ENCODE data around the gene C19orf53. TPM values are rescaled to one million over a fixed set of nuclear protein-coding genes. Genes with fewer than 3 reads are reported as not detected.
A peak's percentile ranks its signal among the peaks of the same experiment; 100 is the strongest.
"Not testable (repeated sequence)": the region's sequence is repeated elsewhere in the genome, so short reads cannot be mapped to it uniquely, and the experiment has no call there.

The C19orf53 gene
- polyA plus RNA-seq (ENCODE audit: insufficient read length in 12 of 12) = 100 to 1,000 TPM in 8 of 12 donors, 10 to 100 TPM in 3, not detected in 1; 81.0 to 188 (median 105) TPM
- long read RNA-seq, donor 1, transcript C19orf53-202 (3 exons, 873 nt) = major isoform, 134 of 159 reads
- long read RNA-seq, donor 1, partial matches to known transcripts = 19 of 159 reads
- long read RNA-seq, donor 1, other reads (novel, unspliced or antisense) = 0 of 159 reads
- long read RNA-seq, donor 2, transcript C19orf53-202 (3 exons, 873 nt) = major isoform, 128 of 154 reads
- long read RNA-seq, donor 2, partial matches to known transcripts = 22 of 154 reads
- long read RNA-seq, donor 2, other reads (novel, unspliced or antisense) = 0 of 154 reads
- long read RNA-seq, donor 3, transcript C19orf53-202 (3 exons, 873 nt) = major isoform, 58 of 65 reads
- long read RNA-seq, donor 3, partial matches to known transcripts = 5 of 65 reads
- long read RNA-seq, donor 3, other reads (novel, unspliced or antisense) = 0 of 65 reads
- long read RNA-seq, donor 4, transcript C19orf53-202 (3 exons, 873 nt) = major isoform, 36 of 43 reads
- long read RNA-seq, donor 4, partial matches to known transcripts = 5 of 43 reads
- long read RNA-seq, donor 4, other reads (novel, unspliced or antisense) = 0 of 43 reads
- long read RNA-seq, donor 5, transcript C19orf53-202 (3 exons, 873 nt) = major isoform, 136 of 142 reads
- long read RNA-seq, donor 5, partial matches to known transcripts = 0 of 142 reads
- long read RNA-seq, donor 5, other reads (novel, unspliced or antisense) = 0 of 142 reads
- long read RNA-seq, donor 6, transcript C19orf53-202 (3 exons, 873 nt) = major isoform, 63 of 69 reads
- long read RNA-seq, donor 6, partial matches to known transcripts = 5 of 69 reads
- long read RNA-seq, donor 6, other reads (novel, unspliced or antisense) = 0 of 69 reads
- long read RNA-seq, donor 7, transcript C19orf53-202 (3 exons, 873 nt) = major isoform, 62 of 67 reads
- long read RNA-seq, donor 7, partial matches to known transcripts = 0 of 67 reads
- long read RNA-seq, donor 7, other reads (novel, unspliced or antisense) = 0 of 67 reads
- long read RNA-seq, donor 8, transcript C19orf53-202 (3 exons, 873 nt) = major isoform, 101 of 108 reads
- long read RNA-seq, donor 8, partial matches to known transcripts = 0 of 108 reads
- long read RNA-seq, donor 8, other reads (novel, unspliced or antisense) = 0 of 108 reads
- long read RNA-seq, donor 9, transcript C19orf53-202 (3 exons, 873 nt) = major isoform, 78 of 91 reads
- long read RNA-seq, donor 9, partial matches to known transcripts = 12 of 91 reads
- long read RNA-seq, donor 9, other reads (novel, unspliced or antisense) = 0 of 91 reads
- long read RNA-seq, donor 10, transcript C19orf53-202 (3 exons, 873 nt) = major isoform, 94 of 107 reads
- long read RNA-seq, donor 10, partial matches to known transcripts = 9 of 107 reads
- long read RNA-seq, donor 10, other reads (novel, unspliced or antisense) = 0 of 107 reads
- long read RNA-seq, donor 11, transcript C19orf53-202 (3 exons, 873 nt) = major isoform, 137 of 146 reads
- long read RNA-seq, donor 11, transcript C19orf53-206 (2 exons, 491 nt) = minor isoform, 7 of 146 reads
- long read RNA-seq, donor 11, partial matches to known transcripts = 0 of 146 reads
- long read RNA-seq, donor 11, other reads (novel, unspliced or antisense) = 0 of 146 reads

GRCh38 chr19:13774217-13775191, at the start of gene C19orf53:
C19orf53 (plus strand) TSS chr19:13774456; CDS start chr19:13774478, 22 bp downstream.
- peak; percentile 96 for DNase-seq

GRCh38 chr19:13726323-13726722, 47.9 kb upstream of the C19orf53 start:
- DNase-seq = no peak

DNA sequence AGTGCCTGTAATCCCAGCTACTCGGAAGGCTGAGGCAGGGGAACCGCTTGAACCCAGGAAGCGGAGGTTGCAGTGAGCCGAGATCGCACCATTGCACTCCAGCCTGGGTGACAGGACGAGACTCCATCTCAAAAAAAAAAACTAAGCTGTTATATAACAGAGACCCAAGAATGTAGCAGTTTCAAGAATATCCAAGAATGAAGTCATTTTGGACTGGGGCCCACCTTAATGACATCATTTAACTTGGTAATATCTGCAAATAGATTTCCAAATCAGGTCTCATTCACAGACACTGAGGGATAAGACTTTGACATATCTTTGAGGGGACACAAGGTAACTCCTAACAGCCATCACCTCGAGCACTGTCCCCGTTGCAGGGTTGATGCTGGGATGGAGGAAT, 46.5 kb upstream of the C19orf53 start:
- DNase-seq = peak; percentile 73

- no peak for DNase-seq
These were observed 44.4 kb upstream of the C19orf53 start for GRCh38 chr19:13729859-13730258.

DNA sequence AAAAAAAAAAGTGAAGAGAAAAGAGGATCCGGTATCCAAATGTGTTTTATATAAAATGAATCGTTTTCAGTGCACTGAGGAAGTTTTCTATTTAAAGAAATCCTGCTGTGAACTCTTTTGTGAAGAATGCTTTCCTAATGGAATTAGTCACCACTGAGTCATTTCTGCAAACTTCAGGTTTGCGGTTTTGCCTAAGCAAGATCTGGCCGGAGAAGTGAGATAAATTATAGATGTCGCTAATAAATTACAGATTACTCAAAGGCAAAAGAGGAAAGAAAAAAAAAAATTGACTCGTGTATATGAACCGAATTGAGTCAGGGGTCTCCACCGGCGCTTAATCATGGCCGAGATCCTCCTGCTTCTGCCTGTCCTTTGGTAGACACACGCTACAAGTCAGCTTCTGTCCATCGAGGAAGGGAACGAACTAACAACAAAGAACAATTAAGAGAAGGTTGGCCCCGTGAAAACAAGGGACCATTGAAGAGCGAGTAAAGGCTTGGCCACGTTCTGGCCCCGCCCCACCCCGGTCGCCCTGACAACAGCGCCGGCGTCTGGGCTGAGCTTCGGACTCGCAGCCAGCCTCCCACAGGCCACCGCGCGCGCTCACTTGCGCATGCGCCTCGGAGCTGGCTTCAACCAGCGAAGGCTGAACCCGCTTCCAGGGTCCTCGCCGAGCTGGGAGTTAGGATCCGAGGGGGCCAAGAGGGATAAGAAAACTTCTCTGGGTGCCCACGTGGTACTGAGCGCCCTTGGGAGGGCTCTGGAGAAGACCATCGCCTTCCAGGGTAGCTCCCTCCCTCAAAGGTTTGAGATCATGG, 42.9 kb upstream of the C19orf53 start:
- peak; percentile 97 for DNase-seq

DNA sequence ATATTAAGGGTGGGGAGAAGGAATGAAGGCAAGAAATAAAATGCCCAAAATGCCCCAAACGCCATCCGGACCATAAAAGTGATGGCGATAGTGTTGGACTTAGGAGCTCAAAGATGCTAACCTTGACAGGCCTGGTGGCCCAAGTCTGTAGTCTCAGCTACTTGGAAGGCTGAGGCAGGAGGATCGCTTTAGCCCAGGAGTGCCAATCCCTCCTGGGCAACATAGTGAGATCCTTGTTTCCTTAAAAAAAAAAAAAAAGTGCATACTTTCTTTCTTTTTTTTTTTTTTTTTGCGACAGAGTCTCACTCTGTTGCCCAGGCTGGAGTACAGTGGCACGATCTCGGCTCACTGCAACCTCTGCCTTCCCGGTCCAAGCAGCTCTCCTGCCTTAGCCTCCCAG, 41.9 kb upstream of the C19orf53 start:
- DNase-seq = no peak

DNA sequence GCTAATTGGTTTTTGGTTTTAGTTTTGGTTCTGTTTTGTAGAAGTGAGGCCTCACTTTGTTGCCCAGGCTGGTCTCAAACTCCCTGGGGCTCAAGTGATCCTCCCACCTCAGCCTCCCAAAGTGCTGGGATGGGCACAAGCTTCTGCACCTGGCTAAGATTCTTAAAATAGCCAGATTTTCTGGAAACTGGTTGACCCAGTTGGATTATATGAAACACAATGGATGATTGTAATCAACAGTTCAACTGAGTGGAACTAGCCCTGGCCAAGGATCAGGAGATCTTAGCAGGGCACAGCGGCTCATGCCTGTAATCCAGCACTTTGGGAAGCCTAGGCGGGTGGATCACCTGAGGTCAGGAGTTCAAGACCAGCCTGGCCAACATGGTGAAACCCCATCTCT, 39.5 kb upstream of the C19orf53 start:
- no peak for DNase-seq

DNA sequence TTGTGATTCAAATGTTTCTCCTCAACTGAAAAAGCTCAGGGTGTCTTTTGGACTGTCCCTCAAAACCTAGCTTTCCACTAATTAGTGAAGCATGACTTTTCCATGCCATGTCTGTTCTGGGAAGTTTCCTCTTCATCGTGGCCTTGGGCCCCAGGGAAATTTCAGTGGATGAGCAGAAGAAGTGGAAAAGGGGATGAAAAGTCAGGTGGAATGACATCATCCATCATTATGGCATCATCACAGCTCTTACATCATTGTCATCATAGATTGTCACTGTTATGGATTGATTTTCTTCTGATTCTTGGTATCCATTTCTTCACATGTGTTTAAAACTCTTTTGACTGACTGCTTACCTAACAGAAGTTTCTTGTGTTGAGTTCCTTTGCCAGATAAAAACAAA, 36.2 kb upstream of the C19orf53 start:
- no peak for DNase-seq

GRCh38 chr19:13741893-13742292, 32.4 kb upstream of the C19orf53 start:
- DNase-seq = no peak

- no peak for DNase-seq
These were observed 31.5 kb upstream of the C19orf53 start for GRCh38 chr19:13742756-13743155.

DNA sequence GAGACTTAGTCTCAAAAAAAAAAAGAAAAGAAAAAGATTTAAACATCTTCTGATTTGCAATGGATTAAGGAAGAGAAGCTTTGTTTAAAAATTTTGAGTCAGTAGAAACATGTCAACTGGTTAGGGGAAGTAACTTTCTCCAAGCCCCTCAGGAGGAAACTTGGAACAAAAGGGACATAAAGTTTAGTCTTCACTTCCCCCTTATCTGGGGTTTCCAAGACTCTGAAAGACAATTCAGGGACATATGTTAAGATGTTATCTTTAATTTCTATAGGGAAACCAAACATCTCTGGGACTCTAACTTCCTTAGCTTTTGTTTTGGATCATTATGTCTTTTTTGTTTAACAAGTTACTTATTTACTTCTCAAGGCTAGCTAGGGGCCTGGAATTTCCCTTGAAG, 30.1 kb upstream of the C19orf53 start:
- no peak for DNase-seq

DNA sequence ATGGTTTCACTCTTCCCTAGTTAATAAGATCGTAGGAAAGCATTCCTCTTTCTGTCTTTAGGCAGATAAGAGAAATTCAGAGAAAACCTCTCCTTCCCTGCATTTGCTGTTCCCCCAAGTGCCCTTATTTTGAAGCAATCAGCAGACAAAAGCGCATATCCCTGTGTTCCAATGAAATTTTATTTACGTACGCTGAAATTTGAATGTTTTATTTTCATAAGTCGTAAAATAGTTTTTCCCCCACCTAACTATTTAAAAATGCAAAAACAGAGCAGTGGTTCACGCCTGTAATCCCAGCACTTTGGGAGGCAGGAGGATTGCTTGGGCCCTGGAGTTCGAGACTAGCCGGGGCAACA, 27.2 kb upstream of the C19orf53 start:
- DNase-seq = no peak

DNA sequence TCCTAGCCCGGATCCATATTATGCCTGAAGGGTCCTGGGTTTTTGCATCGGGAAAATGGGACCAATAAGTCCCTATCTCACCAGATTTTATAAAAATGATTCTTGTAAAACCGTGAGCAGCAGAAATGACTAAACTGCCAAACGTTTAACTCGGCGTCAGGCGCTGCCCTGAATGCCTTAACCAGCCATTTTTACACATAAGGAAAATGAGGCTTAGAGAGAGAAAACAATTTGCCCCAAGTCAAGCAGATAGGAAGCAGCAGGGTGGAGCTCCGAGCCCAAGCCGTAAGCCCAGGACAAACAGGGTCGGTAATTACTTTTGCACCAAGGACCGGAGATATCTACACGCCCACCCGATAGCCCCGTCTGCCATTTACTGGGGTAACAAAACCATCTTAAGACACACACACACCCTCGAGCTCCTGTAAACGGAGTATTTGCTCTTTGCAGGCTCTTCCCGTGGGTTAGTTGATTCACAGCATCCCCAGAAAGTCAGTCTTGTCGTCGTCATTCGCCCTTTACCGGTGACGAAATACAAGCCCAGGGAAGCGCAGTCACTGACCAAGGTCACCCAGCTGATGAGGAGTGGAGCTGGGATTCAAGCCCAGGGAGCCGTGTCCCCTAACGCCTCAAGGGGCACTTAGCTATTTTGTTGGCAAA, 26.0 kb upstream of the C19orf53 start:
- DNase-seq = no peak

DNA sequence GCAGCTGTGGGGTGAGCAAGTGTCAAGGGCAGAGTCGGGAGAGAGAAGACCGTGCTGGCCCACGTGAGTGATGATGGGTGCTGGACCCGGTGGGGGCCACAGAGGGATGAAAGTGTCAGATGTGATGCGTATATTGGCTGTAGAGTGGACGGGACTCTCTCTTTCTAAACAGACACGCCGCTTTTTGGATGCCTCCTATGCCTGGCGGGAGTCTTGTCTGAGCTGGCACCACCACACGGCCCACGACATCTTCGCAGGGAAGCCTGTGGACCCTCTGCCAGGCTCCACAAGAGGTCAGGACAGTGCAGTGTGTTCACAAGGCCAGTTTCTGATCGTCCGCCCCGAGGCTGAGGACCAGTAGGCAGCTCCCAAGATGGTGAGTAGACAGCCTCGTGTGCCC, 22.8 kb upstream of the C19orf53 start:
- no peak for DNase-seq

DNA sequence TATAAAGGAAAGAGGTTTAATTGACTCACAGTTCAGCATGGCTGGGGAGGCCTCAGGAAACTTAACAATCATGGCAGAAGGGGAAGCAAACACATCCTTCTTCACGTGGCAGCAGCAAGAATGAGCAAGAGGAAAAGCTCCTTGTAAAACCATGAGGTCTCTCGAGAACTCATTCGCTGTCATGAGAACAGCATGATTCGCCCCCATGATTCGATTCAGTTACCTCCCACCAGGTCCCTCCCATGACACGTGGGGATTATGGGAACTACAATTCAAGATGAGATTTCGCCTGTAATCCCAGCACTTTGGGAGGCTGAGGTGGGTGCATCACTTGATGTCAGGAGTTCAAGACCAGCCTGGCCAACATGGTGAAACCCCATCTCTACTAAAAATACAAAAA, 20.6 kb upstream of the C19orf53 start:
- DNase-seq = not testable (repeated sequence)

DNA sequence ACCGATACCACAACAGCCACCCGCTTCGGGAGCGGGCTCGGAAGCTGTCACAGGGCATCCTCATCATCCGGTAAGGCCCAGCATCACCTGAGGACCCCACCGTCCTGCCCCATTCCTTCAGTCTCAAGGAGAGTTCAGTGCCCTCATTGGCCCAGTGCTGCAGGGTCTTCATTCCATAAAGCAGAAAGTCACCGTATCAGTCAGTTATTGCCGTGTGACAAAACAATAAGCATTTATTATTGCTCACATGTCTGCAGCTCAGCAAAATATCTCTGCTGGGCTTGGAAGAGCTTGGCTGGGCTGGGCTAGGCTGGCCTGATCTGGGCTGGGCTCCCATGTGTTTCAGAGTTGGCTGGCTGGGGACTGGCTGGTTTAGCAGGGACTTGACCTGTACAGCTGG, 18.0 kb upstream of the C19orf53 start:
- DNase-seq = no peak

DNA sequence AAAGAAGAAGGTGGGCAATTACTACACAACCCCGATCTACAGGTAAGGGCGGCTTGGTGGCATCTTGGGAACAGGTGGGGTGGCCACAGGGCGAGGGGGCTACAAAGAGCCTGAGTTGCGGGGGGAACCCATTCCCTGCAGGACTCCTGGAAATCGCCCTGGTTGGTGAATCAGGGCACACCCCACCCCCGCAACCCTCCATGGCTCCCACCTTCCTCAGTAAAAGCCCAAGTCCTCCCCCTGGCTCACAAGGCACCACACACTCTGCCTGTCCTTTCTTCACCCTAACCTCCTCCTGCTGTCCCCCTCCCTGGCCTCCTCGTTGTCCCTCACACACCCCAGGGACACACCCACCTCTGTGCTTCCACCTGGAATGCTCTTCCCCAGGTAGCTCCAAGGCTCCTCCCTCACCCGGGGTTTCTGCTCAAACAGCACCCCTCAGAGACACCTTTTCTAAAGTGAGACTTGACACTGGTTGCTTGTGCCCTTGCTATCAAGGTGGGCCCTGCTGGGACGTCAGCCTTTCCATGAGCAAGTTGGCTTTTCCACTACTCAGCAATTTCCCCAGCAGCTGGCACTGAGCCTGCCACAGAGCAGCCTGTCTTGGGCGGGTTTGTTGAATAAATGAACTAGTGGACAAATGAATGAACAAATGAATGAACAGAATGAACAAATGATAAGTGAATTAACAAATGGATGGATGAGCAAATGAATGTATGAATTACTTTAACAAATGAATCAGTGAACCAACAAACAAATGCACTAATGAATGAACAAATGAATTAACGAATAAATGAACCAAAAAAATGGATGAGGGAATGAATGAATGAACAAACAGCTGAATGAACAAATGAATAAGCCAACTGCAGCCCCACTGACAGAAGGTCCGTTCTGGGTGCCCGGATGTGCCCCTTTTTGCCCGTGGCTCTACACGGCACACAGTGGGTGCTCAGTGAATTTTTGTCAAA, 16.2 kb upstream of the C19orf53 start:
- DNase-seq = no peak
